K562 (cell line): ENCODE data around the gene ELOA2. TPM values are rescaled to one million over a fixed set of nuclear protein-coding genes. Genes with fewer than 3 reads are reported as not detected.
"Not testable (repeated sequence)": the region's sequence is repeated elsewhere in the genome, so short reads cannot be mapped to it uniquely, and the experiment has no call there.

ENCODE experiments used
- ATAC-seq: fragments of 200-7000 bp; cut with Tn5 transposase; 3 replicates; pipeline ENCODE4 v1.9.1; 2020; ENCODE audit warnings: moderate library complexity
- BruUV-seq: library from RNA; stranded (reverse); fragments of 400-500 nt; replicated peaks from 2 replicates; lab custom pipeline; 2021; lab: Mats Ljungman, UMichigan
- CTCF ChIA-PET: fragments of 300-600 bp; formaldehyde crosslinking; extraction: SDS; loops from one replicate; lab custom pipeline; 2021; ENCODE audit warnings: low intra/inter-chr PET ratio; lab: Yijun Ruan, JAX
- POLR2A ChIA-PET: fragments of 300-600, 350-650 bp; sonication (Branson Sonifier 250); formaldehyde crosslinking; extraction: SDS; loops from one replicate; lab custom pipeline; 2021; ENCODE audit warnings: antibody characterized with exemption, inconsistent platforms; lab: Yijun Ruan, JAX
- DNase-seq, 4 experiments: peaks; one replicate each; pipeline versions ENCODE4 v3.0.0 to v3.0.0-alpha.2; 2011 to 2018; ENCODE audit warnings: low spot score in 3 of 4, mixed read lengths in 3 of 4; ENCODE audit errors: extremely low read depth in 1 of 4
- FAIRE-seq: peaks from 2 replicates; lab custom pipeline; 2011; peaks lifted over from hg19 to GRCh38; lab: Jason Lieb, UNC
- H2AFZ ChIP-seq: 2 replicates; pipeline ENCODE4 v1.6.0; 2011; ENCODE audit warnings: low read depth, low read length, control low read depth, inconsistent platforms
- H3K27ac ChIP-seq: fragments of 200-600 bp; 3 replicates; pipeline ENCODE4 v1.8.0; 2011; ENCODE audit warnings: low read depth, mild to moderate bottlenecking, control low read depth, inconsistent platforms, low read length, moderate library complexity, mixed read lengths; ENCODE audit errors: extremely low read depth
- H3K27me3 ChIP-seq, 2 experiments: fragments of 300-600 bp in 1 of 2; 2 replicates in 1 of 2; 3 replicates in 1 of 2; pipeline versions ENCODE4 v1.6.0 to v1.8.0; 2011; ENCODE audit warnings: inconsistent platforms in 2 of 2, low read length in 2 of 2, mild to moderate bottlenecking in 1 of 2, mixed read lengths in 1 of 2, moderate library complexity in 1 of 2; ENCODE audit not compliant: control insufficient read depth in 2 of 2, insufficient read depth in 2 of 2
- H3K36me3 ChIP-seq: fragments of 300-600 bp; 3 replicates; pipeline ENCODE4 v1.8.0; 2011; ENCODE audit warnings: mild to moderate bottlenecking, low read length, inconsistent platforms; ENCODE audit not compliant: control insufficient read depth, insufficient read depth
- H3K4me1 ChIP-seq, 2 experiments: fragments of 200-600 bp in 1 of 2; replicated peaks in 1 of 2; 2 replicates in 1 of 2; 3 replicates in 1 of 2; pipeline versions ENCODE4 v1.5.1 to v1.8.0; 2011; ENCODE audit warnings: inconsistent platforms in 2 of 2, low read length in 2 of 2, mild to moderate bottlenecking in 1 of 2, mixed read lengths in 1 of 2, moderate library complexity in 1 of 2; ENCODE audit not compliant: control insufficient read depth in 2 of 2, insufficient read depth in 2 of 2
- H3K4me2 ChIP-seq: 2 replicates; pipeline ENCODE4 v1.6.1; 2011; ENCODE audit warnings: low read length, control low read depth, inconsistent platforms, mixed read lengths; ENCODE audit not compliant: insufficient read depth
- H3K4me3 ChIP-seq: fragments of 200-600 bp; sonication (generic), shearing (Covaris generic); 2 replicates; pipeline ENCODE4 v1.5.1; 2016; ENCODE audit warnings: control low read depth, inconsistent platforms
- H3K79me2 ChIP-seq: fragments of 200-600 bp; 3 replicates; pipeline ENCODE4 v1.8.0; 2011; ENCODE audit warnings: low read length, inconsistent platforms; ENCODE audit not compliant: control insufficient read depth, insufficient read depth
- H3K9ac ChIP-seq, 2 experiments: 2 replicates each; pipeline versions ENCODE4 v1.6.0 to v1.6.1; 2011; ENCODE audit warnings: low read depth in 2 of 2, low read length in 2 of 2, control low read depth in 1 of 2, inconsistent platforms in 1 of 2, mild to moderate bottlenecking in 1 of 2, mixed read lengths in 1 of 2; ENCODE audit not compliant: insufficient read depth in 1 of 2
- H3K9me1 ChIP-seq: one replicate; pipeline ENCODE4 v1.6.0; 2011; ENCODE audit warnings: inconsistent platforms, mild to moderate bottlenecking, low read length, moderate library complexity; ENCODE audit not compliant: control insufficient read depth, insufficient read depth
- H3K9me3 ChIP-seq: replicated peaks from 2 replicates; pipeline ENCODE4 v1.5.1; 2011; ENCODE audit warnings: low read depth, low read length, inconsistent platforms; ENCODE audit not compliant: control insufficient read depth, insufficient read depth
- H4K20me1 ChIP-seq: replicated peaks from 2 replicates; pipeline ENCODE4 v1.6.1; 2011; ENCODE audit warnings: low read length, inconsistent platforms, mixed read lengths; ENCODE audit not compliant: control insufficient read depth, insufficient read depth
- WGBS: fragments of 100-300 bp; shearing (Covaris generic); methylation state at CpG from one replicate; pipeline ENCODE4 v1.1.6; 2016; ENCODE audit warnings: low coverage, mixed read lengths; ENCODE audit not compliant: insufficient coverage; ENCODE audit errors: missing lambda C conversion rate; 5-methylcytosine and 5-hydroxymethylcytosine counted together
- in situ Hi-C: fragments of 300-500 bp; cut with MboI; formaldehyde crosslinking; loops from 4 replicates; pipeline ENCODE4 v1.15.0; 2018; ENCODE audit warnings: inconsistent platforms, mixed read lengths
- intact Hi-C: fragments of 100-400 bp; cut with micrococcal nuclease; formaldehyde crosslinking; loops from 2 replicates; pipeline ENCODE4 v1.14.2; 2022
- polyA plus RNA-seq, 8 experiments: library from polyadenylated mRNA; depleted of rRNA in 4 of 8; stranded (reverse) in 5 of 8; unstranded in 3 of 8; fragments of >200 nt; fragmentation: Nextera tagmentation in 2 of 8; fragmentation: Illumina TruSeq in 1 of 8; extraction: Ambion mirVana in 2 of 8; extraction: Trizol in 1 of 8; gene quantifications; 2 replicates each; pipeline versions ENCODE4 v1.2.1 to v1.2.3, GENCODE V29; 2011 to 2014; ENCODE audit warnings: inconsistent platforms in 1 of 8, missing spikeins in 1 of 8
- total RNA-seq, 7 experiments: library from RNA; depleted of rRNA in 6 of 7; stranded (reverse); fragments of >200 nt in 6 of 7; fragmentation: Illumina TruSeq in 2 of 7; extraction: Trizol in 2 of 7; gene quantifications; 2 replicates each; pipeline versions ENCODE4 v1.2.1 to v1.2.3, GENCODE V29; 2011 to 2021; ENCODE audit warnings: low replicate concordance in 1 of 7

The ELOA2 gene
- total and polyA plus RNA-seq, 9 of the 15 experiments (the other 6 are each of a cell fraction or from before 2014, with no cell fraction given) = not detected

DNA sequence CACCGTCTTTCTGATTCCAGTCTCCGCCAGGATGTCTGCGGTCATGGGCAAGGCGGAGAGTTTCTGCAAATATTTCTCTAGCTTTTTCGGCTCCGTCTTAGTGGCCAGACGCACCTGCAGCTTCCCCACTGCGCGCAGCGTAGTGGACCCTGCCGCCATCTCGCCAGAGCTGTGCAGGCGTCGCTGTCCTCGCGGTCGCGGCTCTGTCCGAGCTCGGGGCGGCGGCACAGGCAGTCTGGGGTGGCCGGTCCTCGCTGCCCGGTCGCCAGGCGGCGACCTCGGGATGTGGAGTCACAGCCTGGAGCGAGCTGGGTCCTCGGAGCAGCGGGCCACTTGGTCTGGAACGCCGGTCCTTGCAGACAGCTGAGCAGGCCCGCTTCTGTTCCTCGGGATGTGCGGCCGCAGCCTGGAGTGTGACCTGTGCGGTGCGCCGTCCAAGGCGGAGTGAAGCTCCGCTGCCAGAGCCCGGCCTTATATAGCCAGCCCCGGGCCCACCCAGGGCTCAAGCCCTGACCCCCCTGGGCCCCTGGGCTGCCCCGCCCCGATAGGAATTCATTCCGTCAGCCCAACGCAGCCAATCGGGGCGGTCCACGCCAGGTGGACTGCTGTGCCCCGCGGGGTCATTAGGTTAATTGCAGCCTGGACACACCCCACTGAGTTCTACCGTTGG lies 5.6 kb downstream of the ELOA2 start:
- POLR2A ChIA-PET, H3K27ac ChIP-seq, DNase-seq, H3K4me1 ChIP-seq, CTCF ChIA-PET, H3K9me1 ChIP-seq, H3K36me3 ChIP-seq, H3K9me3 ChIP-seq, H2AFZ ChIP-seq, H3K4me2 ChIP-seq, H3K9ac ChIP-seq, H4K20me1 ChIP-seq, intact Hi-C loops, H3K4me3 ChIP-seq, BruUV-seq, H3K79me2 ChIP-seq, FAIRE-seq: not testable (repeated sequence)
- WGBS = no CpG with 5 or more reads among the region's 55 CpGs
- in situ Hi-C loops = loop anchor here (5.0 to 10.0 kb wide), 3 partner anchors 78 to 305 kb away; no protein-coding TSS in a partner anchor
- H3K27me3 ChIP-seq = peaks cover 13 to 27% of the 10 kb centered on the region in 2 experiments
- ATAC-seq = peak; percentile 38

DNA sequence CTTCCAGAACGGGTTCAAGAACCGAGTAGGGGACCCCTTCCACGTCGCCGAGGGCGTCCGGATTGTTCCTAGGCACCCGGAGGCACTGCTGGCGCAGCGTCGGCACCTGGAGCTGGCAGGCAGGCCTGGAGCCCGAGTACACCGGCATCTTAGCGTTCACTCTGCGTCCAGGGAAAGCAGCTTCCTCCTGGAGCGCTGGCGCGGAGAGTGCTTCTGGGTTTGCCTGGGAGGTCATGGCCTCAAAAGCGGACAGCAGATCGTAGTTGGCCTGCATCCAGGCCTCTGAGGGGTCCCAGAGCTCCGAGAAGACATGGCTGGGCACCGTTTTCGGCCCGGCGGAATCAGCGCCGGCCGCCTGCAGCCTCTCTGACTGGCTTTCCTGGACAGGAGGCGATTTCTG lies 6.7 kb downstream of the ELOA2 start:
- POLR2A ChIA-PET, H3K4me2 ChIP-seq, CTCF ChIA-PET, BruUV-seq, H4K20me1 ChIP-seq, H3K4me3 ChIP-seq, H3K27ac ChIP-seq, H3K36me3 ChIP-seq, H3K9me1 ChIP-seq, DNase-seq, H3K9me3 ChIP-seq, H3K4me1 ChIP-seq, H2AFZ ChIP-seq, FAIRE-seq, ATAC-seq, H3K9ac ChIP-seq, intact Hi-C loops, H3K79me2 ChIP-seq: not testable (repeated sequence)
- in situ Hi-C loops = loop anchor here (5.0 to 10.0 kb wide), 3 partner anchors 76 to 304 kb away; no protein-coding TSS in a partner anchor
- peaks cover 8 to 17% of the 10 kb centered on the region in 2 experiments for H3K27me3 ChIP-seq
- WGBS = 49% methylated on average over 7 of the region's 29 CpGs

DNA sequence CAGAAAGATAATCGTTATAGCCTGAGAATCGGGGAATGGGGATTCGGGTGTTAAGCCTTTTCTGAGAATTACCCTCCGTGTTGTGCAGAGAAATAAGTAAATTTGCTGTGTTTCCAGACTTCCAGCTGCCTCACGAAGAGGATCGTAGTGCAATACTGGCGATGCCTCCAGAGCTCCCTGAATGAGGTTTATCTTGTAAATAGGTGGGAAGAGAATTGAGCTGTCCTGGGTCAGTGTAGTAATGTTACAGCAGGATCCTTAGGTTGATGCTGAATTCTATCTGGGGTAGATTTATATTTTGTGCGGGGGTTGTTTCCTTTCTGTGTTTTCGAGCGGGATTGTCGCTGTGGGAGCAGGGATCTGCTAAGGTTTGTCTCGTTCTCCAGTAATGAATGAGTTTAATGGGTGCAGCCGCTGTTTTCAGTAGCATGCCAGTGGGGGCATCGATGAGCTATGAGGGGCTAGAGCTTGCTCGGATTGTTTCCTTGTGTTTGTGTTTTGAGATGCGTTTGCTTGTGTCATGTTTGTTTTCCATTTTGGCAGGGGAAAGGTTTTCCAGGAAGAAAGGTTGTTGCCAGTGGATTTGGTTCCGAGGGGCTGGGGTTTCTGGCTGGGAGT lies 9.8 kb downstream of the ELOA2 start:
- H3K79me2 ChIP-seq, CTCF ChIA-PET, H4K20me1 ChIP-seq, DNase-seq, H3K4me2 ChIP-seq, H2AFZ ChIP-seq, H3K36me3 ChIP-seq, H3K4me1 ChIP-seq, H3K27me3 ChIP-seq, H3K27ac ChIP-seq, H3K9ac ChIP-seq, H3K9me1 ChIP-seq, intact Hi-C loops, FAIRE-seq, H3K9me3 ChIP-seq, BruUV-seq, H3K4me3 ChIP-seq, POLR2A ChIA-PET: not testable (repeated sequence)
- in situ Hi-C loops = loop anchor here (5.0 to 10.0 kb wide), 3 partner anchors 73 to 301 kb away; no protein-coding TSS in a partner anchor
- WGBS = 0% methylated on average over 3 of the region's 17 CpGs
- ATAC-seq = peak; percentile 33
